ENCODE data around the gene DGKI. TPM values are rescaled to one million over a fixed set of nuclear protein-coding genes. Genes with fewer than 3 reads are reported as not detected.

The DGKI gene
- total RNA-seq, 1 donor from 2014 or later: 5.5 TPM

- peaks cover 6% of the 10 kb centered on the region for H3K36me3 Mint-ChIP-seq
- peaks cover 6% of the 10 kb centered on the region for H3K27me3 Mint-ChIP-seq (ENCODE audit: insufficient read depth, low read depth)
- Histone ChIP-seq H3K9ac (no peak overlapping the region), H3K9me3 (ENCODE audit: low read depth) (no peaks in the 10 kb centered on the region), H3K4me2 (no peak overlapping the region), H3K36me3 (no peaks in the 10 kb centered on the region), H4K20me1 (ENCODE audit: low read depth) (no peaks in the 10 kb centered on the region), H3K79me2 (ENCODE audit: low read depth) (no peaks in the 10 kb centered on the region), H2AFZ (replicated peaks) (no peak overlapping the region), H3K4me1 (peaks cover 47% of the 10 kb centered on the region), H3K4me3 (no peak overlapping the region), H3F3A (ENCODE audit: low read depth) (peaks cover 37% of the 10 kb centered on the region), H3K27me3 (no peaks in the 10 kb centered on the region), H3K27ac (no peak overlapping the region)
- TF ChIP-seq, protein P1, sequence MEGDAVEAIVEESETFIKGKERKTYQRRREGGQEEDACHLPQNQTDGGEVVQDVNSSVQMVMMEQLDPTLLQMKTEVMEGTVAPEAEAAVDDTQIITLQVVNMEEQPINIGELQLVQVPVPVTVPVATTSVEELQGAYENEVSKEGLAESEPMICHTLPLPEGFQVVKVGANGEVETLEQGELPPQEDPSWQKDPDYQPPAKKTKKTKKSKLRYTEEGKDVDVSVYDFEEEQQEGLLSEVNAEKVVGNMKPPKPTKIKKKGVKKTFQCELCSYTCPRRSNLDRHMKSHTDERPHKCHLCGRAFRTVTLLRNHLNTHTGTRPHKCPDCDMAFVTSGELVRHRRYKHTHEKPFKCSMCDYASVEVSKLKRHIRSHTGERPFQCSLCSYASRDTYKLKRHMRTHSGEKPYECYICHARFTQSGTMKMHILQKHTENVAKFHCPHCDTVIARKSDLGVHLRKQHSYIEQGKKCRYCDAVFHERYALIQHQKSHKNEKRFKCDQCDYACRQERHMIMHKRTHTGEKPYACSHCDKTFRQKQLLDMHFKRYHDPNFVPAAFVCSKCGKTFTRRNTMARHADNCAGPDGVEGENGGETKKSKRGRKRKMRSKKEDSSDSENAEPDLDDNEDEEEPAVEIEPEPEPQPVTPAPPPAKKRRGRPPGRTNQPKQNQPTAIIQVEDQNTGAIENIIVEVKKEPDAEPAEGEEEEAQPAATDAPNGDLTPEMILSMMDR (IDR thresholded peaks at IDR 0.05): no peak
- TF ChIP-seq EZH2 (IDR thresholded peaks at IDR 0.05) (no peak), EZH2phosphoT487 (IDR thresholded peaks at IDR 0.05) (no peak)
- H3K9me3 Mint-ChIP-seq: peaks cover 12% of the 10 kb centered on the region
- DNase-seq (ENCODE audit: low spot score): no peak
- H3K4me3 Mint-ChIP-seq: no peak overlapping the region
- H3K27ac Mint-ChIP-seq: no peak overlapping the region
- peaks cover 65% of the 10 kb centered on the region for H3K4me1 Mint-ChIP-seq
These were observed 89.4 kb downstream of the DGKI start for GRCh38 chr7:137757146-137757925.

GRCh38 chr7:137755846-137756651, 90.7 kb downstream of the DGKI start:
- H3K27ac Mint-ChIP-seq: no peak overlapping the region
- H3K9ac ChIP-seq: no peak overlapping the region
- H3K4me1 ChIP-seq: peaks cover 42% of the 10 kb centered on the region
- no peaks in the 10 kb centered on the region for H4K20me1 ChIP-seq (ENCODE audit: low read depth)
- no peaks in the 10 kb centered on the region for H3K36me3 Mint-ChIP-seq
- H3K4me3 Mint-ChIP-seq: no peak overlapping the region
- H3K27me3 ChIP-seq: no peaks in the 10 kb centered on the region
- H3K4me2 ChIP-seq: no peak overlapping the region
- no peak overlapping the region for H3K27ac ChIP-seq
- no peaks in the 10 kb centered on the region for H3K36me3 ChIP-seq
- H3K4me3 ChIP-seq: no peak overlapping the region
- DNase-seq (ENCODE audit: low spot score): no peak
- no peak overlapping the region for H2AFZ ChIP-seq (replicated peaks)
- H3K27me3 Mint-ChIP-seq (ENCODE audit: insufficient read depth, low read depth): peaks cover 6% of the 10 kb centered on the region
- peaks cover 6% of the 10 kb centered on the region for H3K9me3 Mint-ChIP-seq
- H3F3A ChIP-seq (ENCODE audit: low read depth): peaks cover 30% of the 10 kb centered on the region
- H3K9me3 ChIP-seq (ENCODE audit: low read depth): no peaks in the 10 kb centered on the region
- no peak for TF ChIP-seq EZH2 (IDR thresholded peaks at IDR 0.05)
- TF ChIP-seq EZH2phosphoT487 (IDR thresholded peaks at IDR 0.05): no peak
- TF ChIP-seq, protein P1 (IDR thresholded peaks at IDR 0.05): no peak
- peaks cover 65% of the 10 kb centered on the region for H3K4me1 Mint-ChIP-seq
- no peaks in the 10 kb centered on the region for H3K79me2 ChIP-seq (ENCODE audit: low read depth)

DNA sequence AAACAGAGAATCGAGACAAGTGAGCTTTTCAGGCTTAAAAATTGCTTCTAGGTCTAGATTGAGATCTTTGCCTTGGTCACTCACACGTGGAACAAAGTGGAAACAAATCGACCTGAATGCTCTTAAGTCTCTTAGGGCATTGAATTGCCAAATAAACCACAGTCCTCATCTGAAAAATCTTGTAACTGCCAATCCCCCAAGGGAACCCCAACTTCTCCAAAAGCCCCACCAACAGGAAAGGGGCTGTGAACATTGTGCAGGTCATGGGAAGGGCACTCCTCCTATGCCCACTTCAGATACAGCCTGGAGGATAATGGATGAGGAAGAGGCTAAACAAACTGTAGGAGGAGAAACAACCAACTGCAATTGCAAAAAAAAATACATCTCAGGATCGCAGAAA, 91.3 kb downstream of the DGKI start:
- no peaks in the 10 kb centered on the region for H3K9me3 ChIP-seq (ENCODE audit: low read depth)
- no peak overlapping the region for H3K9ac ChIP-seq
- peaks cover 36% of the 10 kb centered on the region for H3K4me1 ChIP-seq
- H2AFZ ChIP-seq (replicated peaks): no peak overlapping the region
- peaks cover 59% of the 10 kb centered on the region for H3K4me1 Mint-ChIP-seq
- no peaks in the 10 kb centered on the region for H3K36me3 ChIP-seq
- no peak overlapping the region for H3K27ac Mint-ChIP-seq
- H3K27me3 ChIP-seq: no peaks in the 10 kb centered on the region
- no peak overlapping the region for H3K27ac ChIP-seq
- H3F3A ChIP-seq (ENCODE audit: low read depth): peaks cover 24% of the 10 kb centered on the region
- H3K4me3 ChIP-seq: no peak overlapping the region
- H3K27me3 Mint-ChIP-seq (ENCODE audit: insufficient read depth, low read depth): peaks cover 6% of the 10 kb centered on the region
- no peak for TF ChIP-seq EZH2phosphoT487 (IDR thresholded peaks at IDR 0.05)
- TF ChIP-seq, protein P1 (IDR thresholded peaks at IDR 0.05): no peak
- no peak for TF ChIP-seq EZH2 (IDR thresholded peaks at IDR 0.05)
- H3K4me2 ChIP-seq: no peak overlapping the region
- no peaks in the 10 kb centered on the region for H3K79me2 ChIP-seq (ENCODE audit: low read depth)
- no peak for DNase-seq (ENCODE audit: low spot score)
- peaks cover 3% of the 10 kb centered on the region for H3K9me3 Mint-ChIP-seq
- H4K20me1 ChIP-seq (ENCODE audit: low read depth): no peaks in the 10 kb centered on the region
- H3K36me3 Mint-ChIP-seq: no peaks in the 10 kb centered on the region
- H3K4me3 Mint-ChIP-seq: no peak overlapping the region

All from neural progenitor cell (in vitro differentiated cells).